IMR-90 (cell line): ENCODE measurements around the gene HS3ST5. TPM values are rescaled to one million over a fixed set of nuclear protein-coding genes. Genes with fewer than 3 reads are reported as not detected.

Experiments
- ATAC-seq: fragments of 200-7000 bp; cut with Tn5 transposase; 2 replicates; pipeline ENCODE4 v1.9.1; 2020; ENCODE audit warnings: low read depth, mild to moderate bottlenecking, moderate library complexity
- BruUV-seq: library from RNA; stranded (reverse); fragments of 400-500 nt; replicated peaks from 2 replicates; lab custom pipeline; 2021; lab: Mats Ljungman, UMichigan
- CTCF ChIA-PET: fragments of 300-600 bp; formaldehyde crosslinking; extraction: SDS; loops from one replicate; lab custom pipeline; 2021; ENCODE audit warnings: antibody characterized with exemption; lab: Yijun Ruan, JAX
- POLR2A ChIA-PET: fragments of 300-600 bp; sonication (Branson Sonifier 250); formaldehyde crosslinking; loops from one replicate; lab custom pipeline; 2022; ENCODE audit warnings: antibody characterized with exemption; ENCODE audit not compliant: unreplicated experiment; lab: Charles Lee
- DNase-seq: peaks from one replicate; pipeline ENCODE4 v3.0.0; 2013
- H2AFZ ChIP-seq: replicated peaks from 2 replicates; pipeline ENCODE3; 2013; ENCODE audit warnings: low read length, mild to moderate bottlenecking; ENCODE audit not compliant: poor library complexity
- H2AK5ac ChIP-seq: 2 replicates; pipeline ENCODE4 v1.6.1; 2013; ENCODE audit warnings: low read depth, low read length, inconsistent platforms
- H2AK9ac ChIP-seq: replicated peaks from 2 replicates; pipeline ENCODE3; 2013; ENCODE audit warnings: mild to moderate bottlenecking, low read depth, low read length, moderate library complexity; ENCODE audit not compliant: poor library complexity
- H2BK120ac ChIP-seq: 2 replicates; pipeline ENCODE4 v1.6.1; 2013; ENCODE audit warnings: low read depth, low read length, inconsistent platforms
- H2BK15ac ChIP-seq: 3 replicates; pipeline ENCODE4 v1.6.1; 2013; ENCODE audit warnings: low read depth, low read length, inconsistent platforms
- H2BK20ac ChIP-seq: 2 replicates; pipeline ENCODE4 v1.6.1; 2013; ENCODE audit warnings: low read depth, mild to moderate bottlenecking, inconsistent platforms, low read length, moderate library complexity
- H2BK5ac ChIP-seq: 2 replicates; pipeline ENCODE4 v1.6.1; 2013; ENCODE audit warnings: mild to moderate bottlenecking, low read depth, low read length, inconsistent platforms; ENCODE audit not compliant: poor library complexity, severe bottlenecking
- H3K14ac ChIP-seq: replicated peaks from 2 replicates; pipeline ENCODE4 v1.6.1; 2013; ENCODE audit warnings: low read depth, low read length, inconsistent platforms
- H3K18ac ChIP-seq: 2 replicates; pipeline ENCODE4 v1.6.1; 2013; ENCODE audit warnings: low read depth, low read length, control low read depth
- H3K23ac ChIP-seq: 2 replicates; pipeline ENCODE4 v1.6.1; 2013; ENCODE audit warnings: low read depth, low read length, inconsistent platforms
- H3K27ac ChIP-seq: 2 replicates; pipeline ENCODE4 v1.5.1; 2013; ENCODE audit warnings: mild to moderate bottlenecking, control low read depth, low read length; ENCODE audit not compliant: insufficient read depth
- H3K27me3 ChIP-seq: 2 replicates; pipeline ENCODE4 v1.6.1; 2013; ENCODE audit warnings: low read length; ENCODE audit not compliant: control insufficient read depth, insufficient read depth
- H3K36me3 ChIP-seq: 2 replicates; pipeline ENCODE4 v1.6.1; 2013; ENCODE audit warnings: low read length, mixed read lengths; ENCODE audit not compliant: control insufficient read depth, insufficient read depth
- H3K4ac ChIP-seq: 2 replicates; pipeline ENCODE4 v1.6.1; 2013; ENCODE audit warnings: low read depth, low read length, inconsistent platforms
- H3K4me1 ChIP-seq: 2 replicates; pipeline ENCODE4 v1.6.1; 2013; ENCODE audit warnings: low read length, mixed read lengths; ENCODE audit not compliant: control insufficient read depth, insufficient read depth
- H3K4me2 ChIP-seq: 2 replicates; pipeline ENCODE4 v1.6.1; 2013; ENCODE audit warnings: low read depth, mild to moderate bottlenecking, control low read depth, low read length, moderate library complexity
- H3K4me3 ChIP-seq: 2 replicates; pipeline ENCODE4 v1.5.1; 2013; ENCODE audit warnings: low read depth, mild to moderate bottlenecking, control low read depth, low read length, moderate library complexity; ENCODE audit not compliant: insufficient read depth
- H3K56ac ChIP-seq: 2 replicates; pipeline ENCODE4 v1.6.1; 2013; ENCODE audit warnings: low read length, inconsistent platforms; ENCODE audit not compliant: insufficient read depth; ENCODE audit errors: extremely low read depth
- H3K79me1 ChIP-seq, 2 experiments: 2 replicates each; pipeline ENCODE4 v1.6.1; 2013; ENCODE audit warnings: low read length in 2 of 2, inconsistent platforms in 1 of 2, low read depth in 1 of 2
- H3K9ac ChIP-seq: 2 replicates; pipeline ENCODE4 v1.6.1; 2013; ENCODE audit warnings: low read depth, low read length, control low read depth
- H3K9me1 ChIP-seq: 2 replicates; pipeline ENCODE4 v1.6.1; 2013; ENCODE audit warnings: low read length, inconsistent platforms; ENCODE audit not compliant: insufficient read depth
- H3K9me3 ChIP-seq: 2 replicates; pipeline ENCODE4 v1.6.1; 2013; ENCODE audit warnings: low read length; ENCODE audit not compliant: control insufficient read depth, insufficient read depth
- H4K20me1 ChIP-seq: 2 replicates; pipeline ENCODE4 v1.6.1; 2013; ENCODE audit warnings: low read length, inconsistent platforms; ENCODE audit not compliant: insufficient read depth
- H4K5ac ChIP-seq: 2 replicates; pipeline ENCODE4 v1.6.1; 2013; ENCODE audit warnings: mild to moderate bottlenecking, low read depth, low read length, control low read depth
- H4K8ac ChIP-seq, 2 experiments: 2 replicates each; pipeline ENCODE4 v1.6.1; 2013; ENCODE audit warnings: low read depth in 2 of 2, low read length in 2 of 2, control low read depth in 1 of 2, inconsistent platforms in 1 of 2
- H4K91ac ChIP-seq: 2 replicates; pipeline ENCODE4 v1.6.1; 2013; ENCODE audit warnings: low read depth, low read length, inconsistent platforms; ENCODE audit not compliant: insufficient read depth
- CTCF ChIP-seq: conservative IDR thresholded peaks from 2 replicates; pipeline ENCODE4 v1.5.1; 2012; ENCODE audit warnings: mild to moderate bottlenecking, low read depth, low read length, improper control_type of control experiment
- MAFK ChIP-seq: IDR thresholded peaks from 2 replicates; pipeline ENCODE4 v1.6.1; 2012; ENCODE audit warnings: low read depth, low read length, improper control_type of control experiment
- WGBS, 2 experiments: methylation state at CpG; one replicate each; pipeline versions ENCODE4 v1.1.5 to v1.1.7; 2013; ENCODE audit warnings: missing lambda C conversion rate in 2 of 2; ENCODE audit not compliant: insufficient read length in 1 of 2; ENCODE audit errors: extremely low coverage in 2 of 2; 5-methylcytosine and 5-hydroxymethylcytosine counted together
- dilution Hi-C: fragments of 300-500 bp; cut with HindIII; formaldehyde crosslinking; loops from one replicate; pipeline ENCODE4 v1.14.3; 2018; ENCODE audit warnings: low sequenced_read_pairs; ENCODE audit not compliant: unreplicated experiment
- in situ Hi-C: fragments of 300-500 bp; cut with MboI; formaldehyde crosslinking; loops from 3 replicates; pipeline ENCODE4 v1.14.3; 2019; ENCODE audit warnings: low sequenced_read_pairs, inconsistent platforms, mixed read lengths
- intact Hi-C: fragments of 100-400 bp; cut with micrococcal nuclease; formaldehyde crosslinking; loops from 2 replicates; pipeline ENCODE4 v1.10.0; 2022
- polyA plus RNA-seq, 3 experiments: library from polyadenylated mRNA; depleted of rRNA; stranded (reverse); fragments of >200 nt; gene quantifications; 2 replicates each; pipeline ENCODE4 v1.2.3, GENCODE V29; 2012; ENCODE audit warnings: low replicate concordance in 1 of 3
- total RNA-seq: library from RNA; depleted of rRNA; stranded (reverse); fragments of >200 nt; gene quantifications from 2 replicates; pipeline ENCODE4 v1.2.3, GENCODE V29; 2012

Gene HS3ST5
- total and polyA plus RNA-seq, 2 of the 4 experiments (the other 2 are of a cell fraction): not detected

DNA sequence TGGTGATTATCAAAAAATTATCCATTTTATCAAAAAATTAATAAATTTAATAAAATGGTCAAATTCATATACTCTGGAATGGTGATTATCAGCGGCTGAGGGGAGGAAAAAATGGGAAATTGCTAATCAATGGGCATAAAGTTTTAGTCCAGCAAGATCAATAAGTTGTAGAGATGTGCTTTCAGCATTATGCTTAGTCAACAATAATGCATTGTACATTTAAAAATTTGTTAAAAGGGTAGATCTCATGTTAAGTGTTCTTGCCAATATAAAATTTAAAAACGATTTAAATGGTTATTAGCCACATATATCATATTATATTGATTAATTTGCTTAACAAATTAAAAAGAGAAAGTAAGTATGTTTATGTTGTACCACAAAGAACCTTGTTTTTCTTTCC is 56.6 kb downstream of the HS3ST5 start:
- DNase-seq (no peak), ATAC-seq (no peak)
- no peak overlapping the region for H3K27ac ChIP-seq
- no peak overlapping the region for H4K5ac ChIP-seq
- ChIA-PET POLR2A (no interaction called here), CTCF (no interaction called here)
- no peak overlapping the region for H3K14ac ChIP-seq
- no peak overlapping the region for H3K18ac ChIP-seq
- no peak overlapping the region for H2BK20ac ChIP-seq
- no peak overlapping the region for H3K9ac ChIP-seq
- in situ Hi-C loops: loop anchor here (25.0 kb wide), 1 partner anchor 299 kb away; no protein-coding TSS in a partner anchor
- H2AK5ac ChIP-seq: no peak overlapping the region
- no peak overlapping the region for H3K4me2 ChIP-seq
- H4K8ac ChIP-seq: no peak overlapping the region
- intact Hi-C loops: no loop called here
- H3K27me3 ChIP-seq: peaks cover 5% of the 10 kb centered on the region; the same call in 1 of the 2 replicates
- H3K9me1 ChIP-seq: no peaks in the 10 kb centered on the region
- H2AFZ ChIP-seq: no peak overlapping the region
- dilution Hi-C loops: no loop called here
- no peak overlapping the region for H2BK120ac ChIP-seq
- H3K79me1 ChIP-seq: no peaks in the 10 kb centered on the region
- H3K56ac ChIP-seq: no peak overlapping the region
- no TSS peak for BruUV-seq
- no peak overlapping the region for H2AK9ac ChIP-seq
- no peak overlapping the region for H2BK15ac ChIP-seq
- no CpG with 5 or more reads among the region's 2 CpGs for WGBS, 2 experiments
- no peak overlapping the region for H3K4ac ChIP-seq
- no peaks in the 10 kb centered on the region for H3K4me1 ChIP-seq
- H3K9me3 ChIP-seq: no peaks in the 10 kb centered on the region
- no peak overlapping the region for H3K4me3 ChIP-seq
- H4K20me1 ChIP-seq: no peaks in the 10 kb centered on the region
- H2BK5ac ChIP-seq: no peak overlapping the region
- no peak overlapping the region for H3K23ac ChIP-seq
- H3K36me3 ChIP-seq: no peaks in the 10 kb centered on the region
- no peak overlapping the region for H4K91ac ChIP-seq
- TF ChIP-seq MAFK (peak; percentile 63), CTCF (no peak)
